ENCODE data around the gene ANXA9.

DNA sequence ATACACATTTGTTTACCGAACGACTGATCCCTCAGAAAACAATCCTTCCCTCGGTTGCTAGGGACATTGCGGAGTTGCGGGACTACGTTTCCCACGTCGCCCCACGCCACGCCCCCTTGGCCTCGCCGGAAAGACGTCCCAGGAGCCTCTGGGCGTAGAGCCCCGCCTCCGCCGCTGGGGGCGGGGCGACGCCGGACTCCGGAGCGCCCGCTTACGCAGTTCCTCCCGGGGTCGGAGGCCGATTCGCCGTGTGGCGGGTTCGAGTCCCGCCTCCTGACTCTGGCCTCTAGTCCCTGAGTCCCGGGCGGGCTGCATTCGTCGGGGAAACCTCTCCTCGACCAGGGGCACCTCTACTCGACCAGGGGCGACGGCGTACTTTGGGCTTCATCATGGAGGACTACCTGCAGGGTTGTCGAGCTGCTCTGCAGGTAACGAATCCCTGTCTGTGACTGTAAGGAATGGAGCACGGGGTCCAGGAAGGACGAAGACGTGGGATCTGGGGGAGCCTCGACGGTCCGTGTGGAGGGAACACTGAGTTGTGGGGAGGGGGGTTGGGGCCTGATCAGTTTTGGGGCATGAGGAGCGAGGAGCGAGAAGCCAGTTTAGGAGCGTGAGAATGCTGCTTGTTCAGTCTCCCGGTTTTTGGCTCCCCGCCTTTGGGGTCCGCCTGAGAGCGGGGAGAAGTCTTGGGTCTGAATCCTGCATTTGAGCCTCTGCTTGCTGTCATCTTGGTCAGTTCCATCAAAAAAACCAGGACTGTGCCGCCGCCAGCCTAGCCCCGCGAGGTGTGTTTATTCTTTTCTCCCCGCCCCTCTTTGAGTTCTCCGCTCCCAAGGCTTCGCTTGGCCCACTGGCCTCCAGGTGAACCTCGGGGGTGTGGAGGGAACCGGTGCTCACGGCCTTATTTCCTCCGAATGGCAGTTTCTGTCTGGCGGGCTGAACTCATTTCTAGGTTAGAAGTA is 26.4 kb downstream of the ANXA9 start, which contains the start of gene PRUNE1:
- TF ChIP-seq POLR2AphosphoS5 (IDR thresholded peaks at IDR 0.05; ENCODE audit: insufficient read depth in 1 of 2, low read depth in 1 of 2): peak; percentile 93 to 94
- TF ChIP-seq, protein P1, sequence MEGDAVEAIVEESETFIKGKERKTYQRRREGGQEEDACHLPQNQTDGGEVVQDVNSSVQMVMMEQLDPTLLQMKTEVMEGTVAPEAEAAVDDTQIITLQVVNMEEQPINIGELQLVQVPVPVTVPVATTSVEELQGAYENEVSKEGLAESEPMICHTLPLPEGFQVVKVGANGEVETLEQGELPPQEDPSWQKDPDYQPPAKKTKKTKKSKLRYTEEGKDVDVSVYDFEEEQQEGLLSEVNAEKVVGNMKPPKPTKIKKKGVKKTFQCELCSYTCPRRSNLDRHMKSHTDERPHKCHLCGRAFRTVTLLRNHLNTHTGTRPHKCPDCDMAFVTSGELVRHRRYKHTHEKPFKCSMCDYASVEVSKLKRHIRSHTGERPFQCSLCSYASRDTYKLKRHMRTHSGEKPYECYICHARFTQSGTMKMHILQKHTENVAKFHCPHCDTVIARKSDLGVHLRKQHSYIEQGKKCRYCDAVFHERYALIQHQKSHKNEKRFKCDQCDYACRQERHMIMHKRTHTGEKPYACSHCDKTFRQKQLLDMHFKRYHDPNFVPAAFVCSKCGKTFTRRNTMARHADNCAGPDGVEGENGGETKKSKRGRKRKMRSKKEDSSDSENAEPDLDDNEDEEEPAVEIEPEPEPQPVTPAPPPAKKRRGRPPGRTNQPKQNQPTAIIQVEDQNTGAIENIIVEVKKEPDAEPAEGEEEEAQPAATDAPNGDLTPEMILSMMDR (IDR thresholded peaks at IDR 0.05): no peak
